ENCODE results near the gene SYNJ2BP. TPM values are rescaled to one million over a fixed set of nuclear protein-coding genes. Genes with fewer than 3 reads are reported as not detected.

Gene SYNJ2BP
- total RNA-seq, 1 experiment from 2014 or later, result 13.6 TPM

DNA sequence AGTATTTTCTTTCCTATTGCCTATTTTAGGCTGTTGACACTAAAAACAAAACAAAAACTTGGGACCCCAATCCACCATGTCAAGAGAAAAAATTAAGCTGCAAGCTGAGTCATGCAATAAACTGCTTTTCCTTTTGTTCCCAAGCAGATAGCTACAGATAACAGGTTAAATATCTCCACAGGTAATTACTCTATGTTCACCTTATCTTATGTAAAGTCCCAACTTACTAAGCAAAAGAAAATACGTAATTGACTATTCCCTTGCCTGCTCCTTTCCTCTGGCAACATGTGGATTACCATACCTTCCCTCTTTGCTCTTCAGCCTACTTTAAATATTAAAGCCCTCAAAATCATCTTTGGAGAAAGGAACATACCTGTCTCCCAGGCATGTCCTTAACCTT, 38.2 kb downstream of the SYNJ2BP start:
- Histone ChIP-seq H3K9me3 (ENCODE audit: control insufficient read depth, insufficient read depth, low read depth, low read length) (no peaks in the 10 kb centered on the region), H3K27ac (ENCODE audit: low read length) (no peak overlapping the region), H3K27me3 (ENCODE audit: control insufficient read depth, insufficient read depth, low read length) (no peaks in the 10 kb centered on the region), H3K36me3 (ENCODE audit: control insufficient read depth, insufficient read depth, low read length) (peaks cover 2% of the 10 kb centered on the region; the same call in 1 of the 2 replicates), H3K4me1 (ENCODE audit: control insufficient read depth, insufficient read depth, low read length) (no peaks in the 10 kb centered on the region), H3K4me3 (ENCODE audit: low read depth in 2 of 2, low read length in 2 of 2) (no peak overlapping the region)
- DNase-seq (ENCODE audit: low read depth, low spot score) (no peak), ATAC-seq (no peak)
- ChIA-PET CTCF (no interaction called here), POLR2A (no interaction called here)
- TF ChIP-seq, protein P1, sequence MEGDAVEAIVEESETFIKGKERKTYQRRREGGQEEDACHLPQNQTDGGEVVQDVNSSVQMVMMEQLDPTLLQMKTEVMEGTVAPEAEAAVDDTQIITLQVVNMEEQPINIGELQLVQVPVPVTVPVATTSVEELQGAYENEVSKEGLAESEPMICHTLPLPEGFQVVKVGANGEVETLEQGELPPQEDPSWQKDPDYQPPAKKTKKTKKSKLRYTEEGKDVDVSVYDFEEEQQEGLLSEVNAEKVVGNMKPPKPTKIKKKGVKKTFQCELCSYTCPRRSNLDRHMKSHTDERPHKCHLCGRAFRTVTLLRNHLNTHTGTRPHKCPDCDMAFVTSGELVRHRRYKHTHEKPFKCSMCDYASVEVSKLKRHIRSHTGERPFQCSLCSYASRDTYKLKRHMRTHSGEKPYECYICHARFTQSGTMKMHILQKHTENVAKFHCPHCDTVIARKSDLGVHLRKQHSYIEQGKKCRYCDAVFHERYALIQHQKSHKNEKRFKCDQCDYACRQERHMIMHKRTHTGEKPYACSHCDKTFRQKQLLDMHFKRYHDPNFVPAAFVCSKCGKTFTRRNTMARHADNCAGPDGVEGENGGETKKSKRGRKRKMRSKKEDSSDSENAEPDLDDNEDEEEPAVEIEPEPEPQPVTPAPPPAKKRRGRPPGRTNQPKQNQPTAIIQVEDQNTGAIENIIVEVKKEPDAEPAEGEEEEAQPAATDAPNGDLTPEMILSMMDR (IDR thresholded peaks at IDR 0.05), result no peak
- TF ChIP-seq, protein P2, sequence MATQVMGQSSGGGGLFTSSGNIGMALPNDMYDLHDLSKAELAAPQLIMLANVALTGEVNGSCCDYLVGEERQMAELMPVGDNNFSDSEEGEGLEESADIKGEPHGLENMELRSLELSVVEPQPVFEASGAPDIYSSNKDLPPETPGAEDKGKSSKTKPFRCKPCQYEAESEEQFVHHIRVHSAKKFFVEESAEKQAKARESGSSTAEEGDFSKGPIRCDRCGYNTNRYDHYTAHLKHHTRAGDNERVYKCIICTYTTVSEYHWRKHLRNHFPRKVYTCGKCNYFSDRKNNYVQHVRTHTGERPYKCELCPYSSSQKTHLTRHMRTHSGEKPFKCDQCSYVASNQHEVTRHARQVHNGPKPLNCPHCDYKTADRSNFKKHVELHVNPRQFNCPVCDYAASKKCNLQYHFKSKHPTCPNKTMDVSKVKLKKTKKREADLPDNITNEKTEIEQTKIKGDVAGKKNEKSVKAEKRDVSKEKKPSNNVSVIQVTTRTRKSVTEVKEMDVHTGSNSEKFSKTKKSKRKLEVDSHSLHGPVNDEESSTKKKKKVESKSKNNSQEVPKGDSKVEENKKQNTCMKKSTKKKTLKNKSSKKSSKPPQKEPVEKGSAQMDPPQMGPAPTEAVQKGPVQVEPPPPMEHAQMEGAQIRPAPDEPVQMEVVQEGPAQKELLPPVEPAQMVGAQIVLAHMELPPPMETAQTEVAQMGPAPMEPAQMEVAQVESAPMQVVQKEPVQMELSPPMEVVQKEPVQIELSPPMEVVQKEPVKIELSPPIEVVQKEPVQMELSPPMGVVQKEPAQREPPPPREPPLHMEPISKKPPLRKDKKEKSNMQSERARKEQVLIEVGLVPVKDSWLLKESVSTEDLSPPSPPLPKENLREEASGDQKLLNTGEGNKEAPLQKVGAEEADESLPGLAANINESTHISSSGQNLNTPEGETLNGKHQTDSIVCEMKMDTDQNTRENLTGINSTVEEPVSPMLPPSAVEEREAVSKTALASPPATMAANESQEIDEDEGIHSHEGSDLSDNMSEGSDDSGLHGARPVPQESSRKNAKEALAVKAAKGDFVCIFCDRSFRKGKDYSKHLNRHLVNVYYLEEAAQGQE (IDR thresholded peaks at IDR 0.05; ENCODE audit: insufficient read depth in 1 of 2, low read depth in 2 of 2, low read length in 1 of 2), result no peak
- TF ChIP-seq TCF7L2 (IDR thresholded peaks at IDR 0.05; ENCODE audit: low read depth, low read length), result no peak
- no peak for TF ChIP-seq POLR2AphosphoS5 (IDR thresholded peaks at IDR 0.05; ENCODE audit: low read depth, low read length)
- no peak for TF ChIP-seq SIN3A (IDR thresholded peaks at IDR 0.05; ENCODE audit: borderline replicate concordance, insufficient read depth, low read depth, low read length)
- intact Hi-C loops (cut with micrococcal nuclease; ENCODE audit: unreplicated experiment) (no loop called here), in situ Hi-C loops (cut with HindIII; ENCODE audit: low pct_unique_long_range_greater_than_20kb, low sequenced_read_pairs) (no loop called here)
- no TSS peak for BruUV-seq (replicated peaks)

Other genes with a start within 250 kb of the SYNJ2BP start
- gene SLC8A3, start 228.1 kb downstream of the SYNJ2BP start, total RNA-seq (2021; ENCODE audit: unreplicated experiment), result not detected
- gene COX16, start 57.4 kb downstream of the SYNJ2BP start, total RNA-seq (2021; ENCODE audit: unreplicated experiment), result 33.2 TPM
- 0.08 TPM for gene ADAM21, start 35.1 kb upstream of the SYNJ2BP start, total RNA-seq (2021; ENCODE audit: unreplicated experiment)
- 0.31 TPM for gene ADAM20, start 117.9 kb upstream of the SYNJ2BP start, total RNA-seq (2021; ENCODE audit: unreplicated experiment)
- 24.4 TPM for gene MED6, start 183.6 kb upstream of the SYNJ2BP start, total RNA-seq (2021; ENCODE audit: unreplicated experiment)
- 0.49 TPM for gene TTC9, start 224.8 kb upstream of the SYNJ2BP start, total RNA-seq (2021; ENCODE audit: unreplicated experiment)

All from Panc1 (cell line).